ENCODE measurements around the gene ADO. TPM values are rescaled to one million over a fixed set of nuclear protein-coding genes. Genes with fewer than 3 reads are reported as not detected.
A peak's percentile ranks its signal among the peaks of the same experiment; 100 is the strongest.

ADO gene
- total and polyA plus RNA-seq, 2 of the 13 experiments (the other 11 are each of a cell fraction or from before 2014, with no cell fraction given), result 8.9 to 15.9 TPM

GRCh38 chr10:62805231-62806099 lies 945 bp downstream of the ADO start (continued):
- peak; percentile 83; the same call in 1 of the 2 replicates for TF ChIP-seq ZHX1 (CRISPR knock-in tag; IDR thresholded peaks at IDR 0.05; ENCODE audit: low read depth)
- no peak; the same call in 1 of the 2 replicates for TF ChIP-seq SPEN (CRISPR knock-in tag; IDR thresholded peaks at IDR 0.05; ENCODE audit: low read depth)
- TF ChIP-seq SALL2 (CRISPR knock-in tag; IDR thresholded peaks at IDR 0.05), result peak; percentile 59
- 0 out of 2 replicates have a peak, but pooled peaks have one; percentile 5 for TF ChIP-seq KLF15 (CRISPR knock-in tag; IDR thresholded peaks at IDR 0.05; ENCODE audit: borderline replicate concordance)
- TF ChIP-seq POLR2AphosphoS5 (IDR thresholded peaks at IDR 0.05; ENCODE audit: low read depth, low read length), result no peak
- TF ChIP-seq, protein P1, sequence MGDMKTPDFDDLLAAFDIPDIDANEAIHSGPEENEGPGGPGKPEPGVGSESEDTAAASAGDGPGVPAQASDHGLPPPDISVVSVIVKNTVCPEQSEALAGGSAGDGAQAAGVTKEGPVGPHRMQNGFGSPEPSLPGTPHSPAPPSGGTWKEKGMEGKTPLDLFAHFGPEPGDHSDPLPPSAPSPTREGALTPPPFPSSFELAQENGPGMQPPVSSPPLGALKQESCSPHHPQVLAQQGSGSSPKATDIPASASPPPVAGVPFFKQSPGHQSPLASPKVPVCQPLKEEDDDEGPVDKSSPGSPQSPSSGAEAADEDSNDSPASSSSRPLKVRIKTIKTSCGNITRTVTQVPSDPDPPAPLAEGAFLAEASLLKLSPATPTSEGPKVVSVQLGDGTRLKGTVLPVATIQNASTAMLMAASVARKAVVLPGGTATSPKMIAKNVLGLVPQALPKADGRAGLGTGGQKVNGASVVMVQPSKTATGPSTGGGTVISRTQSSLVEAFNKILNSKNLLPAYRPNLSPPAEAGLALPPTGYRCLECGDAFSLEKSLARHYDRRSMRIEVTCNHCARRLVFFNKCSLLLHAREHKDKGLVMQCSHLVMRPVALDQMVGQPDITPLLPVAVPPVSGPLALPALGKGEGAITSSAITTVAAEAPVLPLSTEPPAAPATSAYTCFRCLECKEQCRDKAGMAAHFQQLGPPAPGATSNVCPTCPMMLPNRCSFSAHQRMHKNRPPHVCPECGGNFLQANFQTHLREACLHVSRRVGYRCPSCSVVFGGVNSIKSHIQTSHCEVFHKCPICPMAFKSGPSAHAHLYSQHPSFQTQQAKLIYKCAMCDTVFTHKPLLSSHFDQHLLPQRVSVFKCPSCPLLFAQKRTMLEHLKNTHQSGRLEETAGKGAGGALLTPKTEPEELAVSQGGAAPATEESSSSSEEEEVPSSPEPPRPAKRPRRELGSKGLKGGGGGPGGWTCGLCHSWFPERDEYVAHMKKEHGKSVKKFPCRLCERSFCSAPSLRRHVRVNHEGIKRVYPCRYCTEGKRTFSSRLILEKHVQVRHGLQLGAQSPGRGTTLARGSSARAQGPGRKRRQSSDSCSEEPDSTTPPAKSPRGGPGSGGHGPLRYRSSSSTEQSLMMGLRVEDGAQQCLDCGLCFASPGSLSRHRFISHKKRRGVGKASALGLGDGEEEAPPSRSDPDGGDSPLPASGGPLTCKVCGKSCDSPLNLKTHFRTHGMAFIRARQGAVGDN (CRISPR knock-in tag; IDR thresholded peaks at IDR 0.05), result peak; percentile 83
- TF ChIP-seq, protein P2, sequence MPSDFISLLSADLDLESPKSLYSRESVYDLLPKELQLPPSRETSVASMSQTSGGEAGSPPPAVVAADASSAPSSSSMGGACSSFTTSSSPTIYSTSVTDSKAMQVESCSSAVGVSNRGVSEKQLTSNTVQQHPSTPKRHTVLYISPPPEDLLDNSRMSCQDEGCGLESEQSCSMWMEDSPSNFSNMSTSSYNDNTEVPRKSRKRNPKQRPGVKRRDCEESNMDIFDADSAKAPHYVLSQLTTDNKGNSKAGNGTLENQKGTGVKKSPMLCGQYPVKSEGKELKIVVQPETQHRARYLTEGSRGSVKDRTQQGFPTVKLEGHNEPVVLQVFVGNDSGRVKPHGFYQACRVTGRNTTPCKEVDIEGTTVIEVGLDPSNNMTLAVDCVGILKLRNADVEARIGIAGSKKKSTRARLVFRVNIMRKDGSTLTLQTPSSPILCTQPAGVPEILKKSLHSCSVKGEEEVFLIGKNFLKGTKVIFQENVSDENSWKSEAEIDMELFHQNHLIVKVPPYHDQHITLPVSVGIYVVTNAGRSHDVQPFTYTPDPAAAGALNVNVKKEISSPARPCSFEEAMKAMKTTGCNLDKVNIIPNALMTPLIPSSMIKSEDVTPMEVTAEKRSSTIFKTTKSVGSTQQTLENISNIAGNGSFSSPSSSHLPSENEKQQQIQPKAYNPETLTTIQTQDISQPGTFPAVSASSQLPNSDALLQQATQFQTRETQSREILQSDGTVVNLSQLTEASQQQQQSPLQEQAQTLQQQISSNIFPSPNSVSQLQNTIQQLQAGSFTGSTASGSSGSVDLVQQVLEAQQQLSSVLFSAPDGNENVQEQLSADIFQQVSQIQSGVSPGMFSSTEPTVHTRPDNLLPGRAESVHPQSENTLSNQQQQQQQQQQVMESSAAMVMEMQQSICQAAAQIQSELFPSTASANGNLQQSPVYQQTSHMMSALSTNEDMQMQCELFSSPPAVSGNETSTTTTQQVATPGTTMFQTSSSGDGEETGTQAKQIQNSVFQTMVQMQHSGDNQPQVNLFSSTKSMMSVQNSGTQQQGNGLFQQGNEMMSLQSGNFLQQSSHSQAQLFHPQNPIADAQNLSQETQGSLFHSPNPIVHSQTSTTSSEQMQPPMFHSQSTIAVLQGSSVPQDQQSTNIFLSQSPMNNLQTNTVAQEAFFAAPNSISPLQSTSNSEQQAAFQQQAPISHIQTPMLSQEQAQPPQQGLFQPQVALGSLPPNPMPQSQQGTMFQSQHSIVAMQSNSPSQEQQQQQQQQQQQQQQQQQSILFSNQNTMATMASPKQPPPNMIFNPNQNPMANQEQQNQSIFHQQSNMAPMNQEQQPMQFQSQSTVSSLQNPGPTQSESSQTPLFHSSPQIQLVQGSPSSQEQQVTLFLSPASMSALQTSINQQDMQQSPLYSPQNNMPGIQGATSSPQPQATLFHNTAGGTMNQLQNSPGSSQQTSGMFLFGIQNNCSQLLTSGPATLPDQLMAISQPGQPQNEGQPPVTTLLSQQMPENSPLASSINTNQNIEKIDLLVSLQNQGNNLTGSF (CRISPR knock-in tag; IDR thresholded peaks at IDR 0.05), result no peak
- TF ChIP-seq KLF13 (CRISPR knock-in tag; IDR thresholded peaks at IDR 0.05), result no peak
- TF ChIP-seq CENPT (CRISPR knock-in tag; IDR thresholded peaks at IDR 0.05; ENCODE audit: low read depth), result 0 out of 2 replicates have a peak, but pooled peaks have one; percentile 68
- TF ChIP-seq U2AF1 (optimal IDR thresholded peaks at IDR 0.05; ENCODE audit: low read depth, low read length), result peak; percentile 18
- no peak for TF ChIP-seq NCOR1 (IDR thresholded peaks at IDR 0.05; ENCODE audit: borderline replicate concordance, low read length)
- TF ChIP-seq ARNT2 (CRISPR knock-in tag; IDR thresholded peaks at IDR 0.05; ENCODE audit: low read depth), result 0 out of 2 replicates have a peak, but pooled peaks have one; percentile 16
- TF ChIP-seq ZFP36 (IDR thresholded peaks at IDR 0.05; ENCODE audit: borderline replicate concordance, low read depth, low read length, partially characterized antibody), result no peak
